ENCODE results near the gene GSK3B. TPM values are rescaled to one million over a fixed set of nuclear protein-coding genes. Genes with fewer than 3 reads are reported as not detected.

The GSK3B gene
- total and polyA plus RNA-seq, 10 of the 15 experiments (the other 5 are each of a cell fraction or from before 2014, with no cell fraction given) = 8.5 to 49.8 (median 25.5) TPM

DNA sequence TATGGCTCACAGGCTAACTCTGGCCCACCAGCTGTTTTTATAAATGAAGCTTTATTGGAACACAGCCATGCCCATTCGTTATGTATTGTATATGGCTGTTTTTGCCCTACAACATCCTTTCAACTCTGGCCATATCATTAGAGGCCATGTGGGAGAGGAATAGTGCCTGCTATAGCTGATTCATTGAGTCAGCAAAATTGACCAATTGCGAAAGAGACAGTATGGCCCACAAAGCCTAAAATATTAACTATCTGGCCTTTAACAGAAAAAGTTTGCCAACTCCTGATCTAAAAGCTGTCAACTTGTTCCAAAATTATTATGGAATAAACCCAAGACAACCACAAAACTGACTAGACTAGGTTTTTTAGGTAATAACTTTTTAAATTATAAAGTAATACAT, 311.0 kb downstream of the GSK3B start:
- ChIA-PET CTCF (no interaction called here), POLR2A (no interaction called here), SMC1A (ENCODE audit: uncharacterized antibody, unreplicated experiment) (interaction anchor here (1.1 to 1.4 kb wide), 2 partner anchors 21 to 26 kb away, joined by 3 to 4 read pairs; no protein-coding TSS in a partner anchor), RAD21 (ENCODE audit: unreplicated experiment) (no interaction called here)
- H3K9me3 ChIP-seq (replicated peaks; ENCODE audit: control insufficient read depth, insufficient read depth, low read length) = no peaks in the 10 kb centered on the region
- intact Hi-C loops (cut with micrococcal nuclease; ENCODE audit: unreplicated experiment) = no loop called here
- H3K27me3 ChIP-seq (replicated peaks in 1 of 2; ENCODE audit: control insufficient read depth in 2 of 2, insufficient read depth in 2 of 2, low read length in 1 of 2) = no peaks in the 10 kb centered on the region
- FAIRE-seq = no peak
- no peaks in the 10 kb centered on the region for H3K79me2 ChIP-seq (ENCODE audit: control insufficient read depth, insufficient read depth, low read length)
- peaks cover 15% of the 10 kb centered on the region; the same call in 1 of the 2 replicates for H3K4me1 ChIP-seq (ENCODE audit: control insufficient read depth, insufficient read depth, low read length)
- no peak overlapping the region for H3K27ac ChIP-seq (ENCODE audit: control insufficient read depth, insufficient read depth)
- in situ Hi-C loops (cut with MboI) = no loop called here
- no peak for TF ChIP-seq HDGF (IDR thresholded peaks at IDR 0.05)
- TF ChIP-seq, protein P1, sequence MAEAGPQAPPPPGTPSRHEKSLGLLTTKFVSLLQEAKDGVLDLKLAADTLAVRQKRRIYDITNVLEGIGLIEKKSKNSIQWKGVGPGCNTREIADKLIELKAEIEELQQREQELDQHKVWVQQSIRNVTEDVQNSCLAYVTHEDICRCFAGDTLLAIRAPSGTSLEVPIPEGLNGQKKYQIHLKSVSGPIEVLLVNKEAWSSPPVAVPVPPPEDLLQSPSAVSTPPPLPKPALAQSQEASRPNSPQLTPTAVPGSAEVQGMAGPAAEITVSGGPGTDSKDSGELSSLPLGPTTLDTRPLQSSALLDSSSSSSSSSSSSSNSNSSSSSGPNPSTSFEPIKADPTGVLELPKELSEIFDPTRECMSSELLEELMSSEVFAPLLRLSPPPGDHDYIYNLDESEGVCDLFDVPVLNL (IDR thresholded peaks at IDR 0.05; ENCODE audit: low read depth, low read length) = no peak
- TF ChIP-seq, protein P2, sequence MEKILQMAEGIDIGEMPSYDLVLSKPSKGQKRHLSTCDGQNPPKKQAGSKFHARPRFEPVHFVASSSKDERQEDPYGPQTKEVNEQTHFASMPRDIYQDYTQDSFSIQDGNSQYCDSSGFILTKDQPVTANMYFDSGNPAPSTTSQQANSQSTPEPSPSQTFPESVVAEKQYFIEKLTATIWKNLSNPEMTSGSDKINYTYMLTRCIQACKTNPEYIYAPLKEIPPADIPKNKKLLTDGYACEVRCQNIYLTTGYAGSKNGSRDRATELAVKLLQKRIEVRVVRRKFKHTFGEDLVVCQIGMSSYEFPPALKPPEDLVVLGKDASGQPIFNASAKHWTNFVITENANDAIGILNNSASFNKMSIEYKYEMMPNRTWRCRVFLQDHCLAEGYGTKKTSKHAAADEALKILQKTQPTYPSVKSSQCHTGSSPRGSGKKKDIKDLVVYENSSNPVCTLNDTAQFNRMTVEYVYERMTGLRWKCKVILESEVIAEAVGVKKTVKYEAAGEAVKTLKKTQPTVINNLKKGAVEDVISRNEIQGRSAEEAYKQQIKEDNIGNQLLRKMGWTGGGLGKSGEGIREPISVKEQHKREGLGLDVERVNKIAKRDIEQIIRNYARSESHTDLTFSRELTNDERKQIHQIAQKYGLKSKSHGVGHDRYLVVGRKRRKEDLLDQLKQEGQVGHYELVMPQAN (conservative IDR thresholded peaks at IDR 0.05) = no peak
- no peak for TF ChIP-seq NFIC (IDR thresholded peaks at IDR 0.05; ENCODE audit: low read depth, low read length)
- no peak for TF ChIP-seq CHD1 (IDR thresholded peaks at IDR 0.05; ENCODE audit: low read depth, low read length)
- TF ChIP-seq, protein P3, sequence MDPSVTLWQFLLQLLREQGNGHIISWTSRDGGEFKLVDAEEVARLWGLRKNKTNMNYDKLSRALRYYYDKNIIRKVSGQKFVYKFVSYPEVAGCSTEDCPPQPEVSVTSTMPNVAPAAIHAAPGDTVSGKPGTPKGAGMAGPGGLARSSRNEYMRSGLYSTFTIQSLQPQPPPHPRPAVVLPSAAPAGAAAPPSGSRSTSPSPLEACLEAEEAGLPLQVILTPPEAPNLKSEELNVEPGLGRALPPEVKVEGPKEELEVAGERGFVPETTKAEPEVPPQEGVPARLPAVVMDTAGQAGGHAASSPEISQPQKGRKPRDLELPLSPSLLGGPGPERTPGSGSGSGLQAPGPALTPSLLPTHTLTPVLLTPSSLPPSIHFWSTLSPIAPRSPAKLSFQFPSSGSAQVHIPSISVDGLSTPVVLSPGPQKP (IDR thresholded peaks at IDR 0.05; ENCODE audit: low read depth, low read length) = no peak
- no peak for TF ChIP-seq ZNF207 (IDR thresholded peaks at IDR 0.05; ENCODE audit: borderline replicate concordance)
- no peak for TF ChIP-seq RB1 (IDR thresholded peaks at IDR 0.05; ENCODE audit: borderline replicate concordance)
- TF ChIP-seq EP300 (IDR thresholded peaks at IDR 0.05; ENCODE audit: borderline replicate concordance in 1 of 2, control insufficient read depth in 1 of 2, low read depth in 2 of 2, low read length in 2 of 2) = no peak
- no peak for TF ChIP-seq ZBTB33 (IDR thresholded peaks at IDR 0.05)
- TF ChIP-seq KDM1A (IDR thresholded peaks at IDR 0.05; ENCODE audit: borderline replicate concordance) = no peak
- no peak for TF ChIP-seq LARP7 (IDR thresholded peaks at IDR 0.05)
- no peak for TF ChIP-seq GATAD2B (conservative IDR thresholded peaks at IDR 0.05; ENCODE audit: low read depth)
- H3K4me3 ChIP-seq = no peak overlapping the region
- no peak overlapping the region for H3K4me2 ChIP-seq (ENCODE audit: control insufficient read depth, insufficient read depth)
- 73% methylated on average over 2 of the region's 2 CpGs for WGBS (ENCODE audit: insufficient coverage, insufficient replicate concordance, low lambda C conversion rate, missing lambda C conversion rate)
- no peaks in the 10 kb centered on the region for H4K20me1 ChIP-seq (ENCODE audit: control insufficient read depth, insufficient read depth)
- no peaks in the 10 kb centered on the region for H3K36me3 ChIP-seq (ENCODE audit: control insufficient read depth in 2 of 2, insufficient read depth in 2 of 2, low read length in 1 of 2)
- no peak for ATAC-seq
- H2AFZ ChIP-seq (ENCODE audit: control insufficient read depth, low read depth, low read length) = no peak overlapping the region
- BruUV-seq (replicated peaks) = no TSS peak
- DNase-seq (ENCODE audit: low read depth, low spot score) = no peak
- H3K9ac ChIP-seq (ENCODE audit: control insufficient read depth, insufficient read depth, low read length) = no peak overlapping the region
